ENCODE data around the gene PRKCE.

Gene PRKCE

GRCh38 chr2:46136953-46137352, 485.5 kb downstream of the PRKCE start:
- no peak for DNase-seq

DNA sequence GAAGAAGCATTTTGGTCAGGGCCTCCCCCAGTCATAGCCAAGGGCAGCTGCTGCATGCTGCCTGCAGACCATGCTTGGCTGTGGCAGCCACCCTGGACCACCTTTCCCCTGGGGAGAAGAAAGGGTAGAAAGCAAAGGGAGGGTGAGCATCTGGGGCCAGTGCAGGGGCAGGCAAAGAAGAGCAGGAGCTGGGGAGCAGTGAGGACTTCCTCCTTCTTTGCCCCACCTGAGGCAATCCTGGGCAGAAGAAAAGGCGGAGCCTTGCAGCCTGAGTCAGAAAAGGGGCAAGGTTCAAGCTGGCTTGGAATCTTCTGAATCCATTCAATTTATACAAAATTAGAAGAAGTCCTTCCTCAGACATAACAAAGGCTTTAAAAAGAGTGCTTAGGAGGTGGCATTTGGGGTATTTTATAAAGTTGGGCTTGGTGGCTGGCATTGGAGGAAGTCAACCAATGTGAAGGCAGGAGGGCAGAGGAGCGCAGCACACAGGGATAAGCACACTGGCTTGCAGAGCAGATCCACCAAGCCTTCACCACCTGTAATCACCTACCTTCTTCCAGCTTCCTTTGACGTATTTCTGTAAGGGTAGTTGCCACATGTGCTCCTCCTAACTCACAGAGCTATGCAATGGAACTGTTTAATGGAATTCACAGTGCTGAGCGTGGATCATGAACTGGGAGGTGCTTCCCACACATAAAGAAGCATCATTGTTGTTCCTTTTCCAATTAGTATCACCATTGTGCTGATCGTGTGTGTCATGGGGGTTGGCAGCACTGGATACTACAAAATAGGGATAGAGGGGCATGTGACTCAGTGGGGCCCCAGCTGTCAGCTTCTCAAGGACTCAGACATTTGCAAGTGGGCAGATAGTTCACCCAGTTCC, 491.3 kb downstream of the PRKCE start:
- DNase-seq = no peak

DNA sequence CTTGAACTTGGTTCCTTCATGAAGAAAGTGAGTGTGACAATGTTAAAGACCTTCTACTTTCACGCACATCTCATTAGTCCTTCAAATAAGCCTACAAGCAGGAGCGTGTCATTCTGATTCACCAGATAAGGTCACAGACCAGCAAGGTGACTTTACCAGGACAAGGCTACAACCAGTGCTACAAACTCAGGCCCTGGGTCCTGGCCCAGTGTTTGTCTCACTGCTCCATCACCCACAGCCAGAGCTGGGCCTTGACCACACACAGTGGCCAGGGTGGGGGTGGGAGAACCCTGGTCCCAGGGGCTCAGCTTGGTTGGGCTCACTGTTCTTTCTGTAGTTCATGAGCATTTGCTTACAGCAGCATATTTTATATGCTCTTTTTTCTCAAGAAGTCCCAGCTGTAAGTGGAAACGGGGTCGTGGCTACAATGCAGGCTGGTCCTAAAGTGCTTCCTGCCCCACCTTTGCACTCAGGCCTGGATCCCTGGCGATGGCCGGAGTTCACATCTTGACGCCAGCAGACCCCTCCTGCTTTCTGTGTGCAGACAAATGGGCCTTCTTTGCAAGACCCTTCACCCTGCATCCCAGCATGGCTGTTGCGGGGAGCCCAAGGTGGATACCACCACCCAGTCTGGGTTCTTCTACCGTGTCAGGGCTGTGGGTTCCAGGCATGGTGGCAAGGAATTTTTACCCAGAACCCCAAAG, 492.1 kb downstream of the PRKCE start:
- DNase-seq = no peak

- no peak for DNase-seq
Observed at GRCh38 chr2:46144133-46144800, 492.8 kb downstream of the PRKCE start.

GRCh38 chr2:46145017-46145416, 493.5 kb downstream of the PRKCE start:
- DNase-seq = no peak

DNA sequence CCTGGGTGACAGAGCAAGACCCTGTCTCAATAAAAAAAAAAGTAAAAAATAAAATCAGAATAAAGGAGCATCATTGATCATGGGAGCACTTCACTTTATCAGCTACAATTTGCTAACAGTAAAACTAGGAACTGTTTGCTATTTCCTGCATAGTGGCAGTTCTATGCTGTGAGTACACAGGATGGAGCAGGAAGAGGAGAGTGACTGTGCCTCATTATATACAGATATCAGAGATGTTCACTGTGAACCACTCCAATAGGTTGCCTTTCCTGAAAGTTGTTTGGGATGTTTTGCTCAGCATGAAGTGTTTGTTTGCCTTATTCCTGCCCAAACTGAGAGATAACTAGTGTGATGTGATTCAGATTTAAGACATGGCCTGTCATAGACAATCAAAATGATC, 494.4 kb downstream of the PRKCE start:
- DNase-seq = no peak

DNA sequence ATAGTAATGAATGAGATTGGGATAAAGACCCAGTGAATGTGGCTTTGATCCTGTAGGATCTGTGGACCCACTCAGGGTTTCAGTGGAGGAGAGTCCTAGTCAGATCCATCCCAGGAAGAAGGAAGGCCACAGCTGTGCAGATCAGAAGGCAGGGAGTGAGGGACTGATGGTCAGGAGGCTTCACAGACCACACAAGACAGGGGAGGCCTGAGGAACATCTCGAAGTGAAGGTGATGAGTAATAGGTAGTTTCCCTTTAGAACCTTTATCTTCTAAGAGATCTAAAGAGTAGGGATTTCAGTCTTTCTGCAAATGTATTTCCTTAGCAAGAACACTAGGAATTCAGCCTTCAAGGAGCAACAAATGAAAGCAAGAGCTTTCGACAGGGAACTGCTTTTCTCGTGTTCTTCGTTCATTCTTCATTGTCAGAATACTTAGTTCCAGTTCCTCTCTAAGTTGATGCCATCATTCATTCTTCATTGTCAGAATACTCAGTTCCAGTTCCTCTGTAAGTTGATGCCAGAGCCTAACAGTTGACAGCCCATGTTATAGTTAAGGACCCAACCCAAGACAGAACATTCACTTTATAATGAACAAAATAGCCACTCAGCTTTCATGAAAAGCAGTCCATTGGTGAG, 495.5 kb downstream of the PRKCE start:
- no peak for DNase-seq

DNA sequence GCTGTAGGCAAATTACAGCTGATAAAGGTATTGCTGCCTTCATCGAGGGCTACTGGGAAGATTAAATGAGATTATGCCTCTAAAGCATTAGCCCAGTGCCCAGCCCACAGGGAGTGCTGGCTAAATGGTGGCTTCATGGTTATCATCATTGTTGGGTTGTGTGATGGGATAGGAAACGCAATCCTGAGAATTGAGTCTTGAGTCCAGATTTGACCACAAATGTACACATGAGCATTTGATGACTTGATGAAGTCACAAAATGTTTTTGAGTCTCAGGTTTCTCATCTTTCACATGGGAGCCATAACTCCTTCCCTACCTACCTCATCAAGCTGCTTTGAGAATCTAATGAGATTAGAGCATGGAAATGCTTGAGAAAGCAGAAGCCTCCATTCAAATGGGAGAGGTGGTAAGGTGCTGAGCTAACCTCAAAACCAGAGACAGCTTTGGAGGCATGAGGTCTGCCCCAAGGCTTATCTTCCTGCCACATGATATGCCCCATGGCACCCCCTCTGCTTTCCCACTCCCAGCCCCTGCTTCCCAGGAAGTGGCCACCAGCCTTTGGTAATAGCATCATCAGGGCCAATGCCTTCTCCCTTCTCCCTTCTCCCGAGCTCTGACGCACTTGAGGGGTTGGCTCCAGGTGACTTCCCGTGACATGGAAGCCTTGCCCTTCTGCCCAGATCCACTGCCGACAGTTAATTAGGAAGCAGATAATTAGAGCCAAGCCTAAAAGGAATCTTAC, 496.3 kb downstream of the PRKCE start:
- no peak for DNase-seq

GRCh38 chr2:46148369-46148736, 496.9 kb downstream of the PRKCE start:
- DNase-seq = no peak

GRCh38 chr2:46150445-46150955, 499.0 kb downstream of the PRKCE start:
- DNase-seq = no peak

- DNase-seq = no peak
Observed at GRCh38 chr2:46151577-46151976, 500.1 kb downstream of the PRKCE start.

DNA sequence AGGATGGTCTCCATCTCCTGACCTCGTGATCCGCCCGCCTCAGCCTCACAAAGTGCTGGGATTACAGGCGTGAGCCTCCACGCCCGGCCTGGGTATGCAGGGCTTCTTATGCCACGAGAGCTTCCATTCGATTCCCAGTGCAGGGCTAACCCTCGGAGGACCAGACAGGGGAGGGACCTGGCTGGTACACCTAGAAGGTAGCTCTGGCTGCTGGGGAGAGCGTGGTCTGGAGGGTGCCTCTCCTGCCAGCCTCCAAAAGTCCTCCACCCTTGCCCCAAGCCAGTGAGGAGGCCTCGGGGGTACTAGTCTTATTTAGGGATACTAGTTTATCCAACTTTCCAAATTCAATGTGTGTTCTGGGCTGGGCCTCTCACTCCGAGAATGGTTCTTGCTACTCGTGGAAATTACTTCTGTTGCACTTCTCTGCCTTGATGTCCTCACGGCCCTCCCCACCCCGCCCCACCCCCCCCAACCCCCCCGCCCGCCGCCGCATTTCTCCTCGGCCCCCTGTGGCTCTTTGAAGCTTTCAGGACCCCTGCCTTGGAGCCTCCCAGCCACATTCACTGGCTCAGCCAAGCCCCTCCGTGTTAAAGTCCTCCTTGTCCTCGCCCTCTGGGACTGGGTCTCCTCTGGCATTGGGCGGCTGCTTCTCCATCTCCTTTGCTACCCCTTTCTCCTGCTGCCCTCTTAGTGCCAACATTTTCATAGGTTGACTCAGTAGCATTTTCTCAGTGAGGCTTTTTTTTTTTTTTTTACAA, 502.7 kb downstream of the PRKCE start:
- no peak for DNase-seq

- DNase-seq = no peak
Observed at GRCh38 chr2:46157072-46157965, 505.8 kb downstream of the PRKCE start.

DNA sequence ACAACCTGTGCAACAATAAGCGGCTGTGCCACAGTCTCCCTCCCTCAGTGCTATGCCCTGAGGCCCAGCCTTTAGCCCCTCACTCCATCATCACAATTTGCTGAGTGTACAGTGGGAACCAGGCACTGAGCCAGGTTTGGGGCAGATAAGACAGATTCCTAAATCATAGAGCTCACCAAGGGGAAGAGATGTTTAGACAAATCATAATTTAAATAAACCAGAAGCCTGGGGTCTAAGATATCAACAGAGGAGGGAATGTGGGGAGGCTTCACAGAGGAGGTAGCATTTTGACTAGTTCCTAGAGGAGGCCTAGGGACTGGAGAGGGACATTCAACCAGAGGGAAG, 506.5 kb downstream of the PRKCE start:
- DNase-seq = no peak

- DNase-seq = no peak
Observed at GRCh38 chr2:46158661-46159060, 507.2 kb downstream of the PRKCE start.

GRCh38 chr2:46160326-46160725, 508.9 kb downstream of the PRKCE start:
- no peak for DNase-seq

GRCh38 chr2:46161315-46161714, 509.8 kb downstream of the PRKCE start:
- DNase-seq = no peak

GRCh38 chr2:46161911-46162310, 510.4 kb downstream of the PRKCE start:
- no peak for DNase-seq

DNA sequence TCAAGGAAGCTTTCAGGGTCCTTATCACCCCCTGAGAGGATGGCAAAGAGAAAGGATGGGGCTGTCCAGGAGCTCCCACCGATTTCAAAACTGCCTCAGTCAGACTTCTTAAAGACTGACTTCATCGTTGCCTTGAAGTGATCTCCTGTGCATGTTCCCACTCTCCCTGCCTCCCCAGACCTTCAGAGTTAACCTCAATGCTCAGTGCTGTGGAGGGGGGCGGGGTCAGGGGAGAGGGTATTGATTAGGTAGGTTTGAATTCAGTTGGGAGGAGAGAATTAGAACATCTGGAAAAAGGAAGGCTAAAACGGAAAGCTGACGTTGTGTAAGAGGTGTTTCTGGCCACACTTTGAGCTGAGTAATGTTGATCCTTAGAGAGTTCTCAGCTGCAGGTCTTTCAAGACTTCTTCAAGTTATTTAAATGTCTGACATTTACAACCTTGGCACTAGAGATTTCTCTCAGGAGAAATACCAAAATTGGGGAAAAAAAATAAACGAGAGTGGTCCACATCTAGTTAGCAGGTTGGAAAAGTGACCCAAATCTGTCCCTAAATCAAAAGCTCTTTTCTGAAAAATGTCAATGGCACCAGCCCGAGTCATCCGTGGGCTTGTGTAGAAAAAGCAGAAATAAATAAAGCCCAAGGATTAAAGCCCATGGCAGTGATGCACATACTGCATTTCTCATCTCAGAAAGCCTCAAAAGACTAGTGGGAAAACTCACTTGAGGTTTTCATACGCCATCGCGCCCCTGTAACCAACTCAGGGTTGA, 511.0 kb downstream of the PRKCE start:
- DNase-seq = no peak

DNA sequence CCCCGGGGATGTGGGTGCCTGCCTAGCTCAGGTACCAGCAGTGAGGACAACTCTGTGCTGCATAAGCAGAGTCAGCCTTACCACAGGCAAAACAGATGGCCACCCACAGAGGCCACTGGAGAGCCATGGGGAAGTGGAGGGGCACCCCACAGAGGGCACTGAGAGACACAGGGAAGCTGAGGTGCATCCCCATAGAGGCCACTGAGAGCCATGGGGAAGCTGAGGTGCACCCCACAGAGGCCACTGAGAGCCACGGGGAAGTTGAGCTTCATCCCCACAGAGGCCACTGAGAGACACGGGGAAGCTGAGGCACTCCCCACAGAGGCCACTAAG, 511.6 kb downstream of the PRKCE start:
- no peak for DNase-seq
